Embryonic facial prominence (tissue), 1 donor: ENCODE data around the gene MRAS.
"Not testable (repeated sequence)": the region's sequence is repeated elsewhere in the genome, so short reads cannot be mapped to it uniquely, and the experiment has no call there.

Source experiments
- DNase-seq: peaks from one replicate; pipeline ENCODE4 v3.0.0-alpha.2; 2016; ENCODE audit errors: extremely low spot score

MRAS gene

GRCh38 chr3:138445236-138445635, 96.9 kb downstream of the MRAS start:
- DNase-seq = no peak

GRCh38 chr3:138445654-138446053, 97.3 kb downstream of the MRAS start:
- no peak for DNase-seq

GRCh38 chr3:138448631-138449030, 100.3 kb downstream of the MRAS start:
- no peak for DNase-seq

- no peak for DNase-seq
Measured at GRCh38 chr3:138449490-138449889, 101.1 kb downstream of the MRAS start.

- DNase-seq = no peak
Measured at GRCh38 chr3:138450181-138450580, 101.8 kb downstream of the MRAS start.

GRCh38 chr3:138450704-138451424, 102.5 kb downstream of the MRAS start:
- no peak for DNase-seq

GRCh38 chr3:138451595-138452162, 103.3 kb downstream of the MRAS start:
- no peak for DNase-seq

- no peak for DNase-seq
Measured at GRCh38 chr3:138452436-138452835, 104.1 kb downstream of the MRAS start.

GRCh38 chr3:138453940-138454339, 105.6 kb downstream of the MRAS start:
- DNase-seq = not testable (repeated sequence)
